NK-92 (cell line): Measurements from ENCODE around the gene GSAP.

Experiments used
- DNase-seq: peaks from one replicate; lab custom pipeline; 2025; ENCODE audit not compliant: unreplicated experiment; lab: John Stamatoyannopoulos, UW

Gene GSAP

DNA sequence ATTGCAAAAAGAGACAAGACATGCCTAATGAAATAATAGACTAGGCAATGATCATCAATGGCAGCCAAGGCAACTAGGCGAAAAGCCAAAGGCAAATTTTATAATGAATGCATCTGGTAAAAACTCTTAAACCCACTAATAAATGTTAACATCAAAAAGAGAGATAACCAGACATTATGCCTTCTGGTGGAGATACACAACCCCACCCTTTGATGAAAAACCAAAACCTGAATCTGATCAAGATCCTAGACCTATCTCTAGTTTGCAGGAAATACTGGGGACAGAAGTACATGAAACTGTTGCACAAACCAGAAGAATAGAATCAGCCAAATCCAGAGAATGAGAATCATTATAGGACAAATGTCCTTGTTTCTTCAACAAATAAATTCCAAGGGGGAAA is 22.0 kb upstream of the GSAP start:
- DNase-seq, result no peak

DNA sequence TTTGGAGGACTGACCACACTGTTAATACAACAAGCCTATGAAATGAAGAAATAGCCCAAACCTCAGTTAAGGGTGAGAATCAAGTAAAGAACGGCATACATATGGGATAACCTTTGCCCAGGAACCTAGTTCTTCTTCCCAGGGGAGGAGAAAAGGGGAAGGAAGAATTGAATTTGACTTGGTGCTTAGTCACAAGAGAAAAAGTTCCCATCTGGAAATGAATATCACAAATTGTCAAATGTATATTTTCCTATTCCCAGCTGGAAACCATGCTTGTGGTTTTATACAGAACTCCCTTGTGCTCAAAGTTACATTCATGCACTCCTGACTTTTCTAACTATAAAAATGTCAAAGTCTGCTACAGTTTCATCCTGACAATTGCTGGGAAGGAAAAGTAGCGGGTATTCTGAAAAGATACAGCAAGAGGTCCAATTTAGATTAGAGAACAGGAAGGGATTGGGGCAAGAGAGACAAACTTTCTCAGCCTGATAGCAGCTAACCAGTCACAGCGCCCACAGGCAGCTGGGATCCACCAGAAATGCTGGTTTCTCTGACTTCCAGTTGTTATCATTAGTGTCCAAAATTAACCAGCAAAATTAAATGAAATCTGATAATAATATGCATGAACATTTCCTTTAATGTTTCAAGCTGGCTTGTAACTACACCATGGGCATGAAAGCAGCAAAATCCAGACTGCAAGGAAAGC is 18.6 kb upstream of the GSAP start:
- DNase-seq, result no peak

DNA sequence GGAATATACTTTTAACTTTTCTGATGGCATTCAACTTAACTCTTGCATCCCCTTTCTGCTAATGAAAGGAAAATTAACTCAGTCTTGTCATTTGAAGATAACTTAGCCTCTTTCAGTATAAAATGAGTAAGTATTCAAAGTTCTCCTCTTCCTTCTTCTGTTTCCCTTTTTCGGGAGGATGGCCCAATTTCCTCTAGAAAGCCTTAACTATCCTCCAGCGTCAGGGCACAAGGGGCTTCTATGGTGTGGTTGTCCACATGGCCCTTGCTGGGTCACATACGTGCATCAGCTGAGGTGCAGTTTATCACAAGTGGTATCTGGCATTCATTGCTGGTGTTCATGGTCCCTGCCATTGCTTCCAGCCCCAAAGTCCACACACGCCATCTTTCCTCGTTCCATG is 17.8 kb upstream of the GSAP start:
- DNase-seq, result no peak

DNA sequence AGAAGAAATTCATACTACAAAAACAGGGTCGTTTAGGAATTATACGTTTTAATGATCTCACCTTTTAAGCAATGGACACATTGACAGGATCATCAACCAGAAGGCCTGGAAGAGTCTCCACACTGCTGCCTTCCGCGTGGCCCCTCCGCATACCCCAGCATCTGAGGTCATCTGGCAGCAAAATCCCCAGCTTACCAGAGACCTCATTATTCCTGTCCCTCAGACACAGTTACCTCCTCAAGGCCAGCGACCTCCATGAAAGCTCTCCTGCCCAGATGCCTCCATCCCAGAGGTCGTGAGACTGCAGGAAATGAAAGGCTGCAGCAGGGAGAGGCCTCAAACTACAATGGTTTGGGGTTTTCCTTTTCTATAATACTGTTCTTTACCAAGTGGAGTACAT is 14.8 kb upstream of the GSAP start:
- no peak for DNase-seq

DNA sequence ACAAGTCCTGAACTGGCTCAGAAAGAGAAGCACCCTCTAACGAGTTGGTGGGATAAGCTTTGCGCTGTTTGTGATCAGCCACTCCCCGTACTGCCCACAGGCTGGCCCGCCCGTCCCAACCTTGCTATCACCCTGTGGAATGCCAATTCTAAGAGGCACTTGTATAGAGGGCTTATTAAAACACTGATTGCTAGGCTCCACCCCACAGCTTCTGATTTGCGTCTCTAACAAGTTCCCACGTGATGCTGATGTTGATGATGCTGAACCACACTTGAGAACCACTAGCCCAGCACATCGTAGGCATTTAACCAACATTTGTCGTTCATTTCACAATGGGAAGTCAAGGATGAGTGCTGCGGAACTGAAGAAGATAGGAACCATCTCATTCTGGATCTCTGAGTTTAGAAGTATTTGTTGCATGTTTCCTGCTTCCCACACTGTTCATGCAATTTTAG is 12.7 kb upstream of the GSAP start:
- no peak for DNase-seq

DNA sequence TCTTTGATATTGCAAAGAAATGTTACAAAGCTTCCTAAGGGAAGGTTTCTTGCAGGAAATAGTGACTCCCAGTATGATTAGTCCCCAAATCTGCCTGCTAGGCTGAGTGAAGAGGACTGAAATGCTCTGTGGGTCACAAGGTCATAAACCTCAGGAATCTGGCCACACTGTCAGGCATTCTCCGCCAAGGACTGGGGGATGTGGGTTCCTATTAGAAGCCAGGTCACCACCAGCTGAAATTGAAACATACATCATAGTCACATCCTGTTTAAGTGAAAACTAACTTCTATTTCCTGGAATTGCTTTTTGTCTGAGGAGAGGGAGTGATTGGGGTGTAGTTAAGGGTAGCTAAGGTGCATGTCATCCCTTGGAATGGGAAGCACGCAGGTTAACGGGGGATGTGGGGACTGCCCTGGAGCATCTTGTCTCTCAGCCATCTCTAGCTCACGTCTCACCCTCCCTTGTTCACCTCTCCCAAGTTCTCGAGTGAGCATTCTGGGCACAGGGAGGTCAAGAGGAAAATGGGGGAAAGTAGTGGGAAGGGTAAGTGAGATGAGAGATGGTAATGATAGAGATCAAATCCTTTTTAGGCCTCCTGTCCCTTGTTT is 12.0 kb upstream of the GSAP start:
- DNase-seq, result no peak

DNA sequence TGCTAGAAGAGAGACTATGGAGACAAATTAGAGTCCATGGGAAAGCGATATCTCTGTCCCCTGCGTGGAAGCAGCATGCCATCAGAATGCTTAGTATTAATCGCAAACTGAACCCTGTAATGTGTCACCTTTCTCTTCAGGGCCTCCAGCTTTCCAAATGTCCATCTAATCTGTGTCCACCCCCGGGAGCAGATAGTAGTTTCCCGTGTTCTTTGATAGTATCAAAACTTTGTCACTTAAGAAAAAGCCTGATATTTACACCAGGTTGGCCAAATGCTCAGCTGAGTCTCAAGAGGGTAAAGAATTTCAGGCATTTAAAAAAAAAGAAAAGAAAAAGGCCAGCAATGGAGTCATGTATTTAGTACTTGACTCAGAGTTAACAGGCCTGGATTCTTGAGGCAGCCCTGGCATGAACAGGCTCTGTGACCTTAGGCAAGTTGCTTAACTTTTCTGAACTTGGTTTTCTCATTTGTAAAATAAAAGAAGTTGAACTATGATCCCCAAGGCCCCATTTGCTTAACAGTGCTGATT is 10.4 kb upstream of the GSAP start:
- DNase-seq, result no peak

DNA sequence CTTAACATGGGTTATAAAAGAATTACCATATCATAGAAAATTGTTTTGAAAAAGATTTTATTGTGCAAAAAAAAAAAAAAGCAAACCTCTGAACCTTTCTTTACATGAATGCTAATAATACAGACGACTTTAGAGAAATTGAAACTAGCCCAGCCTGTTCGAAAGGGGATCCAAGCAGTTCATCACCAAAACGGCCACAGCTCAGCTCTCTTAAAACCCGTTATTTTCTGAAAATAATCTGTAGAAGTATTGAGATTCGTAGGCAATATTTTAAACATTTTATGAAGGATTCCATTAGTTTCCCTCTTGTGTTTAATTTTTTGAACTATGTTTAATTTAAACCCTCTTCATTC is 9.9 kb upstream of the GSAP start:
- no peak for DNase-seq

DNA sequence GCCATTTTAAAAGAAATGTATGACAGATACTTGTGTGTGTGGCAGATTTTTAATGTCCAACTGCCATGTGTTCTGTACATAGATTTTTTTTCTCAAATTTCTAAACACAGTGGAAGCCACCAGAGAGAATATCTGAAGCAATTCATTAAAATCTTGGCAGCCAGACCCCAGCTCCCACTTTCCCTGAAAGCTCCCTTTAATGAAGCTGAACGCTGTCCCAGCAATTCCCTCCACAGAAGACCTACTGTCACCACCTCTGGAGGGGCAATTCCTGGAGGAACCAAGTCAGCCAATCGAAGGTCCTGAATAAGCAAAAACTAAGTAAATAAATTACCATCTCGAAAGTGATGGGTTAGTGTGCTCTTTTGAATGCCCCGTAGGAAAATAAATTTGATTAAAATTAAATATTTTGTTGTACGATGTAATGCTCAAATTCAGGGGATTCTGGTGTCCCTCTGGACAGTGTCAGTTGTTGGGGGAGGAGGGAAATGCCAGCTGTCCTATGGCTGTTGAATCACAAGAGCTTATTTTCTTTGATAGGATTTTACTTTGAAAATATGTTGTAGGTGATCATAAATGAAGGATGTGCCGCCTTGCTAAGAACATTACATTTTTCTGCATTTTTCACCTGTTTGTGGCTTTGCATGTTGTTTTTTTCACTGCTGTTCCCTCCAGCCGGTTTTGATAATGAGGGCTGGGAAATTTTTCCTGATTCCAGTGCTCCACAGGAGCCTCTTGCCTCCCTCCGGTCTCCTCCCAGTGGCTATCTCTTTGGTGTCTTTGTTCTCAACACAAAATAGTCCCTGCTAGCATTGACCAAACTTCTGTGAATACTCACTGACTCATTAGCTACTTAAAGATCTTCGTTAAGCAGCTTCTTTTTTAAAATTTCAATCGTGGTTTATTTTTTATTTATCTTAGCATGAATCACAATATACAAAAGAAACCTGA is 9.2 kb upstream of the GSAP start:
- DNase-seq, result no peak

DNA sequence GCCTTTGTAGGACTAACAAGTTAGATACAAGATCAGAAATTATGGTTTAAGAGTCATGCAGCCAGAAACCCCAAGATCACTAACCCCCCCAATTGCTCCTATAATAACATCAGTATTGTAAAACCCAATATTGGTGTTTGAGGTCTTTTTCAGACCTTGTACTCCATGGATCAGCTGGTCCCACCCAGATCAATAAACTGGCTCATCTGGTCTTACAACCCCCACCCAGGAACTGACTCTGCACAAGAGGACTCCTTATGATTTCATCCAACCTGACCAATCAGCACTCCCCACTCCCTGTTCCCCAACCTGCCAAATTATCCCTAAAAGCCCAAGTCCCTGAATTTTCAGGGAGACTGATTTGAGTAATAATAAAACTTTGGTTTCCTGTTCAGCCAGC is 6.4 kb upstream of the GSAP start:
- DNase-seq, result no peak

DNA sequence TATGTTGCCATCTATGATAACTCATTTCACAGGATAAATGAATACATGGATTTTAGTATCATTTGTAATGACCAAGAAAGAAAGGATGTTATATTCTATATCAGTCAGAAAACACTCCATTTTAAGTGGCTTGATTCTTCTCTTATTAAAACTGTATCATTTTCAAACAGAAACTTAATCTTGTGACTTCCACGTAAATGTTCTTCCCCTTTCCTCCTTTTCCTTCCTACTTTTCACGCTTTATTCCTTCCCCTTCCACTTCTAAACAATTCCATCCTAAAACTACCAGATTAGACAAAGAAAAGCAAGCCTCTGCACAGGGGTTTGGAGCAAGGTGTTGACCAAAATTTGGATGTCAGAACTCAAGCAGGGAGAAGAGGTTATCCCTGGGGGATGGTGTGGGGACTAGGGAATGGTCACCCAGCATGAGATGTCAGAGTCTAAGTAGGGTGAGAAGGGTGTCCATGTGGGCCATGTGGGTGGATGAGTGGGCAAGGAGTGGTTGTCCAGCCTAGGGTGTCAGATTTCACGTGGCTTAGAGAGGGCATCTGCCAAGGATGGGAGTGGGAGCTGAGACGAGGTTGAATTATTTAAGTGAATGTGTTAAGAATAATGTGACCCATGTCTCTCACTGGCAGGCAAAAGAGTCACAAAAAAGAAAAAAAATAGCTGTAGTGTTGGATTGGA is 5.0 kb upstream of the GSAP start:
- DNase-seq, result no peak

DNA sequence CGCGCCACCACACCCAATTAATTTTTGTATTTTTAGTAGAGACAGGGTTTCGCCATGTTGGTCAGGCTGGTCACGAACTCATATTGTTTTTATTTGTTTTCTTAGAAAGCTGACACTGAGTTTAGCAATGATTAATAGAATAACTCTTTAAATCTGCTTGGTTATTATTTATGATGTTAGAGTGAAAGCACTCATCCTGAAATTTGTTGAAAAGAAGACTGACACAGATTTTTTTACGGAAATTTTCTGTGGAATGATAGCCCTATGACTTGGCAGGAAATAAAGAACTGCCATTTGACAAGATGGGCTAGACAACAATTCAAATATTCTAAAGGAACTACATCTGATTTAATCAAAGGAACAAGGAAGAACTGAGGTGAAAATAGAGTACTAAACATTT is 4.3 kb upstream of the GSAP start:
- no peak for DNase-seq

DNA sequence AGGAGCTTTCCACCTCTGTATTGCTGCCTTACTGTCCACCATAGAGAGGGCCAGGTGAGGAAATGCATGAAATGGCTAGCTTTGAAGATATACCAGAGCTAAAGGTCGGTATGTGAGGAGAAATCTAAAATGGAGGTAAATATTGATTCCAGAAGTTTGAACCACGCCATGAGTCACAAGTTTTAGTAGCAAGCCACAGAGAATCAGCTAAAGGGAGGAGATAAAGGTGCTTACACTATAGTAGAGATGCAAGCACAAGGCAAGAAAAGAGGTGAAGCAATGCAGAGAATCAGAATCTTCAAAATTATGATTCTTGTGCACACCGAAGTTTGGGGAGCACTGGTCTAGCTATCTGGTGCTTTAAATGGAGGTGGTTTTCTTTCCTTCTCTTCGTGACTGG is 3.0 kb upstream of the GSAP start:
- DNase-seq, result no peak

DNA sequence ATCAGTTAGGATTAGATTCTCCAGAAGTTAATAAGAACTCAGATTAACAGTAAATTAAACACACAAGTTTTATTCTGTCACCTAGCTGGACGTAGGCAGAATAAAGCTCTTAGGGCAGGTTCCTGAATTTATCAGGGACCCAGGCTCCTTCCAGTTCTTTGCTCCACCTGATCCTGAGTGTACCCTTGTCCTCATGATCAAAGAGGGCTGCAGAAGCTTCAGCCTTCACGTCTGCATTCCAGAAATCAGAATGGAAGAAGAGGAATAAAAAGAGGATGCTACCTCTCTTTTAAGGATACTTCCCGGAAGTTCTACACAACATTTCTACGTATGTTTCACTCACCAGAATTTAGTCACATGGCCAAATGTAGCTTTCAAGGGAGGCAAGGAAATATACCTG is 1.7 kb upstream of the GSAP start:
- DNase-seq, result no peak

DNA sequence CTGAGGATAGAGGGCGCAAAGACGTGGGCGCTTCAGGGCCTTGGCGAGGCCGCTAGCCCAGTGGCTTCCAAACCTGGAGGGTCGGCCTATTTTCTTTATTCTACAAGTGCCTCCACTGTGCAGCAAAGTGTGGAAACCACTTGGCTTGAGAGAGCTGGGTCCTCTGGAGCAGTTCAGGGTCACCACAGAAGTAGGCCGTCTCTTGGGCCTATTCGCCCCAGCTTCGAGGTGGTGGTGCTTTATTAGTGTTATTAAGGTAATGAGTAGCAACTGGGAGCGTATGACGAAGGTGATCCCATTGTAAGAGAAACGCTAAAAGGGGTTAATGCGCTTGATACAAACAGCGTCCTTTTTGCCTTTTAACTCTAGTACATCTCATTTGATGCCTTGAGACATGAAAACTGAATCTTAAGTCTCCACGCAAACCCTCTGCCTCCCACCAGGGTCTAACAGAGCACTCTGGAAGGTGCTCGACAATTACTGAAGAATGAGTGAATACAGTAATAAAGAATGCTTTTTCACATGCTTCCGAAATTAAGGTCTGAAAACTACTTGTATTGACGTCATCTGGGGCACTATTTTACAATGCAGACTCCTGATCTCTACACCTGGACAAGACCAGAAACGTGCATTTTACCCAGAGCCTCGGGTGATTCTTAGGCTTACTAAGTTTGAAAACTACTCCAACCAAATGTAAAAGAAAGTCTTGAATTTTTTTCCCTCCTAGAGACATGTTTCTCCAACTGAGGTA is 647 bp upstream of the GSAP start:
- no peak for DNase-seq

DNA sequence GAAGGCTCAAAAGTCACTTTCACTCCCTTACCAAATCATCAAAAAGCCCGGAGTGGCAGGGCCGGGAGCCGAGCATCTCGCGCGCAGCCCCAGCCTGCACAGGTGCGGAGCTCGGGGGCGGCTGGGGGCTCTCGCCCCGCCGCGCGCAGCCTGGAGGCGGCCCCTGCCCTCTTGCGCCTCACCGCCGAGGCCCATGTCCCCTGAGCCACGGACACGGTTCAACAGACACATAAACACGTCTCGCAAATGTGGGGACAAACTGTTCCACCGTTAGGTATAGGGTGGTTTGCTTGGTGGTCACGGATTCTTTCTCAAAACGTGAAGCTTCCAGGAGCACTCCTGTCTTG is 700 bp downstream of the GSAP start:
- DNase-seq, result no peak

DNA sequence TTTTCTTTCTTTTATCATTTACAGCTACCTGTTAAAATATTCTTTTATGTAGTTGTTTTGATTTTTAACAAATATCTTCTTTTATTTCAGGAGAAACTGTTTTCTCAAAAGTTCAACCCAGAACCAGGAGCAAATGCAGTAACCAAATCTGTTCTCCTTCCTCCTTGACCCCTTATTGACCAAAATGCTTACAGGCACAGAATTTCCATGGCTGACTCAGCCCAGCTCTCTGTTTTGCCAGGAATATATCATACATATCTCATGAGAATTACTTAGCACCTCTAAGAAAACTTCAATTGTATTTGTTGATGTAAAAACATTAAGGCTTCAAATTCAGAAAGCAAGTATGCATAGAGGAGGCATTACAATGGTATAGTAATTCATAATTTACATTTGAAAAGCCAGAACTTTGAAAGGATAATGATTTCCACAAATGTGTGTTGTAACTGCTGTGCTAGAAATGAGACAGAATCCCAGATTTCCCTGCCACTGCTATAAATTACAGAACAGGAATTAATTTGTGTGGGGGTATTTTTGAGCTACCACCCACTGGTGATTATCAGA is 2.2 kb downstream of the GSAP start:
- DNase-seq, result no peak

DNA sequence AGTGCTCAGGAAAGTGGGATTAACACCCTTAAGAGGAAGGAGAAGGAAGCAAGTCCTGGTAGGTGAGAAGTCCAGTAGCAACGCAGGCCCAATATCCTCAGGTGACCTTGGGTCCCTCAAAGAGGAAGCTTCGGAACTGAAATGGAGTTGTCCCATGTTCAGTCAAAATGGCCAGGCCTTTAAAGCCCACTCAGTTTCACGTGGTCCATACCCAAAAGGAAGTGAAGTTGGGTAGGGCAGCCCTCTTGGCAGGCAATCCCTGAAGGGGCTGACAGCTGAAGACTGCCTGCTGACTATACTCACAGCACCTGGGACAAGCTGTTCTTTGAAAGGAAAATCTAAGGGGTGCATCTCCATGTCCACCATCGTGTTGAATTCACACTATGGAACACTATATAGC is 3.0 kb downstream of the GSAP start:
- DNase-seq, result no peak

DNA sequence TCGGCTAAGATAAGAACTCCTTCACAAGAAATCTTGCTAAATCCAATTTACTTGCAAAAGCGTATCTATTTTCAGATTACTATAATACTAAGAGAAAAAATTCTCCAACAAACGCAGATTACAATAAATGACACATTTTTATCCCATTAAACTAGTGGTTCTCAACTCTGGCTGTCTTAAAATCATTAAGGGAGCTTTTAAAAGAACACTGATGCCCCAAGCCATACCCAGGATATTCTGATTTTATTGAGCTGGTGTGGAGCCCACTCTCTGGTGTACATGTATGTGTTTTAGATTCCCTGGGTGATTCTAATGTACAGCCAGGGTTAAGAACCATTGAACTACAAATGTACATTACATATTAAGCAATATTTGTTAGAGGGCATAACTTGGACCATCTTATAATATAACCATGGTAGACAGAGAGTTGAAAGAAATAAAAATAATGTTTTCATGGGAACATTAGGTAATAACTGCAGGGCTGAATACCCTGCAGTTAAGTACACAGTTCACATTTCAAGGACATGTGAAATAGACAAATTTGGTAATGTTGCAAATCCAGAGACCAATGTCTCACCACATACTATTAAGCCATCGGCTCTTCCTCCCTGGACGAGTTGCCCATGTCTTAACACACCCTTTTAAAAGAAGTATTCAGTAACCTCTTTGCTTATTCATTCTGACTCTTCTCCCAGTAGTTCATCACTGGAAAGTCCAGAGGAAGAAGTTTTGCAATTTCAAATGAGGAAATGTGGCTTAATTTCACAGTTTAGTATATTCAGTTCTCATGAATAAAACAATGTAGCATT is 6.2 kb downstream of the GSAP start:
- DNase-seq, result no peak
